Measurements from ENCODE around the gene TICAM2. TPM values are rescaled to one million over a fixed set of nuclear protein-coding genes. Genes with fewer than 3 reads are reported as not detected.

Gene TICAM2
- total RNA-seq, 4 donors from 2014 or later, result 0.25 to 0.48 TPM; not detected in 2

DNA sequence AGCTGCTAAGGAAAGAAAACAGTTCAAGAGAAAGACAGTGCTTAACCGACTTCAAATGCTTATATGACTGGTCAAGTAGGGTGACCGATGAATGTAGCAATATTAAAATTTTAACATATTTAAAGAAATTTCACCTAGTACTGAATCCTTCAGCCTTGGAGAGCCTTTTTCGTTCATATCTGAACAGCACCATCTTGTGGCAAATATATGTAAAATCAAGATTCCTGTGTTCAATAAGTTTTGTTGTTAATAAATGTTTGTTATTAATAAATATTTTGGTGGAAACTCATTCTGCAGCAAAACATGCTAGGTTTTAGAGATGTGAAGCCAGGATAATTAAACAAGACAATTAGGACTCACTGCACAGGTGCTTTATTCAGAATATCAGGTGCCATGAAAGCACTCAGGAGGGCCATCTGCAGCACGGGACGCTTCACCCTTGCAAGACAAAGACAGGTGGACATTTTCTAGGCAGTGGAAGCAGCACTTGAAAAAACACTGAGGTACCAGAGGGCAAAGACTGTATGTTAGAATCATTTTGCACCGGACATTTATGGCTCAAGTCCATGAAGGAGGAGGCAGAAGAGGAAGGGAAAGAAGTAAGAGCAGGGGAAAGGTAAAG lies 15.6 kb downstream of the TICAM2 start:
- no peak for TF ChIP-seq EP300 (IDR thresholded peaks at IDR 0.05)
- no peak for TF ChIP-seq POLR2AphosphoS5 (IDR thresholded peaks at IDR 0.05)
- TF ChIP-seq, protein P1, sequence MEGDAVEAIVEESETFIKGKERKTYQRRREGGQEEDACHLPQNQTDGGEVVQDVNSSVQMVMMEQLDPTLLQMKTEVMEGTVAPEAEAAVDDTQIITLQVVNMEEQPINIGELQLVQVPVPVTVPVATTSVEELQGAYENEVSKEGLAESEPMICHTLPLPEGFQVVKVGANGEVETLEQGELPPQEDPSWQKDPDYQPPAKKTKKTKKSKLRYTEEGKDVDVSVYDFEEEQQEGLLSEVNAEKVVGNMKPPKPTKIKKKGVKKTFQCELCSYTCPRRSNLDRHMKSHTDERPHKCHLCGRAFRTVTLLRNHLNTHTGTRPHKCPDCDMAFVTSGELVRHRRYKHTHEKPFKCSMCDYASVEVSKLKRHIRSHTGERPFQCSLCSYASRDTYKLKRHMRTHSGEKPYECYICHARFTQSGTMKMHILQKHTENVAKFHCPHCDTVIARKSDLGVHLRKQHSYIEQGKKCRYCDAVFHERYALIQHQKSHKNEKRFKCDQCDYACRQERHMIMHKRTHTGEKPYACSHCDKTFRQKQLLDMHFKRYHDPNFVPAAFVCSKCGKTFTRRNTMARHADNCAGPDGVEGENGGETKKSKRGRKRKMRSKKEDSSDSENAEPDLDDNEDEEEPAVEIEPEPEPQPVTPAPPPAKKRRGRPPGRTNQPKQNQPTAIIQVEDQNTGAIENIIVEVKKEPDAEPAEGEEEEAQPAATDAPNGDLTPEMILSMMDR (IDR thresholded peaks at IDR 0.05), result peak; percentile 38 to 45
- H3K27ac ChIP-seq, result no peak overlapping the region
- DNase-seq (ENCODE audit: low spot score in 2 of 2), result no peak
- H3K4me3 ChIP-seq, result no peak overlapping the region
- H3K4me1 ChIP-seq, result peaks cover 11% of the 10 kb centered on the region
- no peaks in the 10 kb centered on the region for H3K9me3 ChIP-seq
- no peaks in the 10 kb centered on the region for H3K36me3 ChIP-seq
- no peaks in the 10 kb centered on the region for H3K27me3 ChIP-seq
- WGBS, result 47% methylated on average over 6 of the region's 6 CpGs

DNA sequence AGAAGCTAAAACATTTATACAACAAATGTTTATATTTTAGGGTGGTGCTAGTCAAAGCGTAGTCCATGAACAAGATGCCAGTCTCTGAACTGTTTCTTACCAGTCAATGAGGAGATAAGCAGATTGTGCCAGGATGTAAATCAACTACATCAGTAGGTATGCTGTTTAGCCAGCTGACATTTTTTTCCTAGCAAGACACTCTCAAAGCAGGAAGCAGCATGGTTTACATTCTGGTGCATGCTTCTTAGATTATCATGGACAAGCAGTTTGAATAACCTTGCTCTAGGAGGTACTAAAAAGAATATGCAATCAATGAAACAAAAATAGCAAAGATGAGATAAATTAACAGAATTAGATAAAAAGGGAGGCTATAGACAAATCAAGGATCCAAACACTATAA lies 17.0 kb downstream of the TICAM2 start:
- Histone ChIP-seq H3K27me3 (no peaks in the 10 kb centered on the region), H3K4me1 (peaks cover 11% of the 10 kb centered on the region), H3K4me3 (no peak overlapping the region), H3K27ac (no peak overlapping the region), H3K9me3 (no peaks in the 10 kb centered on the region), H3K36me3 (no peaks in the 10 kb centered on the region)
- 74% methylated on average over 1 of the region's 1 CpG for WGBS
- TF ChIP-seq EP300 (IDR thresholded peaks at IDR 0.05) (no peak), POLR2AphosphoS5 (IDR thresholded peaks at IDR 0.05) (no peak), POLR2A (IDR thresholded peaks at IDR 0.05) (no peak)
- TF ChIP-seq, protein P1 (IDR thresholded peaks at IDR 0.05), result no peak
- DNase-seq (ENCODE audit: low spot score in 2 of 2), result no peak

DNA sequence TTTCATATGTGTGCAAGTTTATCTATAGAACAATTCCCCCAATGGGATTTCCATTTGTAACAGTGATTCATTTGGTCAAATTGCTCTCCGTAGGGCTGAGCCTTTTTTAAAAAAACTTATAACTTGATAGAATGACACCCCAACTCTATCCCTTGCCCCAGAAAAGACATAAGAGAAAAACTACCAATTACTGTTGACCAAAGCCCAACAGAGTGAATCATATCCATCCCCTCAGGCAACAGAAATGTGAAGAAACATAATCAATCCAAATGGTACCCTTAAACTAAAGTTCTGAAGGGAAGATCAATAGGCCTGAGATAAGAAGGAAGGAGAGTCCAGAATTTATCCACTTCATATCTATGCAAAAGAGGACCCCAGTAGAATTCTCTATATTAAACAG lies 17.8 kb downstream of the TICAM2 start:
- Histone ChIP-seq H3K9me3 (no peaks in the 10 kb centered on the region), H3K27ac (no peak overlapping the region), H3K36me3 (no peaks in the 10 kb centered on the region), H3K27me3 (no peaks in the 10 kb centered on the region), H3K4me1 (peaks cover 11% of the 10 kb centered on the region), H3K4me3 (no peak overlapping the region)
- WGBS, result 89% methylated on average over 1 of the region's 1 CpG
- no peak for DNase-seq (ENCODE audit: low spot score in 2 of 2)
- TF ChIP-seq POLR2AphosphoS5 (IDR thresholded peaks at IDR 0.05), result no peak
- no peak for TF ChIP-seq EP300 (IDR thresholded peaks at IDR 0.05)
- TF ChIP-seq POLR2A (IDR thresholded peaks at IDR 0.05), result no peak
- TF ChIP-seq, protein P1 (IDR thresholded peaks at IDR 0.05), result no peak

DNA sequence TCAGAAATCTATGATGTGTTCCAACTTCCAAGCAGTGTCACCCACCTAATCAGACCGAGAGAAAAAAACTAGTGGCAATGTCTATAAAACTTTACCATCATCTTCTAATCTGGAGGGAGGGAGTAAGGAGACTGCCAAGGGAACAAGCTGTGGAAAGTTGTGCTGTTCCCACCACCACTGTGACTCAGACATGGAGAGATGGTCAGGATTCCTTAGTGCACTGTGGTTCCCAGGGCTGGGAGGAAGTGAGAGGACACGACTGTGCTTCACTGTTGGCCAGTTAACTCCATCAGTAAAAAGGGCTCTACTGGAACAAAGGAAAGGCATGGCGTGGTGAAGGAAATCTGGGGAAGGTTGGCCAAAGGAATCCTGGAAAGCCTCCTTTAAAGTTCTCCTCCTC lies 18.8 kb downstream of the TICAM2 start:
- H3K27me3 ChIP-seq, result no peaks in the 10 kb centered on the region
- no peak for TF ChIP-seq POLR2A (IDR thresholded peaks at IDR 0.05)
- no peaks in the 10 kb centered on the region for H3K9me3 ChIP-seq
- H3K4me3 ChIP-seq, result no peak overlapping the region
- no peak overlapping the region for H3K27ac ChIP-seq
- no peaks in the 10 kb centered on the region for H3K36me3 ChIP-seq
- DNase-seq (ENCODE audit: low spot score in 2 of 2), result no peak
- WGBS, result 65% methylated on average over 3 of the region's 3 CpGs
- H3K4me1 ChIP-seq, result peaks cover 4% of the 10 kb centered on the region

DNA sequence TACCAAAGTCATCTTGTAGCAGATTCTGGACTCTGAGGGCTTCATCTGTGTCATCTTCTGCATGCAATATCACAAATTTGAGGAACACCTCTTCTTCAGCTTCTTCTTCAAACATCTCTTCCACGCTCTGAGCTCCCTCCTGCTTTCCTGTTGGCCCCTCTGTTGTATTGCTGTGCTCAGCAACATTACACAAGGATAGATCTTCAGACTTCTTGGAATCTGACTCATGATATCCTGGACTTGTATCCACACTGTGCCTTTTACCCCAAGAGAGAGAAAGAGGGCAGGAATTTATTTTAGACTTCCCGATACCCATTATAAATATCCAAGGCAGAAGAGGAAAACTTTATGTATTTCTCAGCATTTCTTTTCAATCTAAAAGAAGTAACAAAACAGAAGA lies 21.3 kb downstream of the TICAM2 start:
- peaks cover 3% of the 10 kb centered on the region for H3K4me1 ChIP-seq
- no peaks in the 10 kb centered on the region for H3K27me3 ChIP-seq
- TF ChIP-seq, protein P1 (IDR thresholded peaks at IDR 0.05), result no peak
- TF ChIP-seq POLR2AphosphoS5 (IDR thresholded peaks at IDR 0.05) (no peak), POLR2A (IDR thresholded peaks at IDR 0.05) (no peak), EP300 (IDR thresholded peaks at IDR 0.05) (no peak)
- DNase-seq (ENCODE audit: low spot score in 2 of 2), result no peak
- no peak overlapping the region for H3K27ac ChIP-seq
- no peak overlapping the region for H3K4me3 ChIP-seq
- H3K9me3 ChIP-seq, result no peaks in the 10 kb centered on the region
- no peaks in the 10 kb centered on the region for H3K36me3 ChIP-seq
- WGBS, result 95% methylated on average over 2 of the region's 2 CpGs

DNA sequence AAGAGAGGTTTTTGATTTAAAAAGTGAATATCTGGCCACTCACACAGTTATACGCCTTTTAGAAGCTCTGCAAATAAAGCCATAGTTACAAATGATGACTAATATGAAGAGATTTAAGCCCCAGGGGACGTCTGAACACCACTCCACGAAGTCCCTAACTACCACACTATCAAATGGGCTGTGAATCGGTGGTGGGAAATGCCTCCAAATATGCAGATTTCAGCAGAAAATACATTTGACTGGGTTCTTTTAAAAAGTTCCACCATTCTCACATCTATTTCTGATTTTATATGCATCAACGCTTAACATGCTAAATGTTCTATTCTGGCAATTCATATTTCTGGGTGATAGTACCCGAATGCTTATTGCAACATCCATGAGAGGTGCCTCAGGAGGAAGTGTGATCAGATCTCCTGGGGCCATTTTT lies 22.5 kb downstream of the TICAM2 start:
- Histone ChIP-seq H3K27me3 (no peaks in the 10 kb centered on the region), H3K4me3 (no peak overlapping the region), H3K4me1 (no peaks in the 10 kb centered on the region), H3K36me3 (no peaks in the 10 kb centered on the region), H3K27ac (no peak overlapping the region), H3K9me3 (no peaks in the 10 kb centered on the region)
- TF ChIP-seq POLR2A (IDR thresholded peaks at IDR 0.05) (no peak), EP300 (IDR thresholded peaks at IDR 0.05) (no peak), POLR2AphosphoS5 (IDR thresholded peaks at IDR 0.05) (no peak)
- TF ChIP-seq, protein P1 (IDR thresholded peaks at IDR 0.05), result no peak
- DNase-seq (ENCODE audit: low spot score in 2 of 2), result no peak
- 74% methylated on average over 6 of the region's 6 CpGs for WGBS
